Activated B cell treated with CpG ODN at 0.5 μM for 24 hours (primary cell): ENCODE data around the gene GH2. TPM values are rescaled to one million over a fixed set of nuclear protein-coding genes. Genes with fewer than 3 reads are reported as not detected.
A peak's percentile ranks its signal among the peaks of the same experiment; 100 is the strongest.
"Not testable (repeated sequence)": the region's sequence is repeated elsewhere in the genome, so short reads cannot be mapped to it uniquely, and the experiment has no call there.

Source experiments
- ATAC-seq: fragments of 200-7000 bp; cut with Tn5 transposase; one replicate; pipeline ENCODE4 v1.10.0; 2021; ENCODE audit warnings: low read depth, mild to moderate bottlenecking, moderate library complexity
- CTCF ChIA-PET: fragments of 350-600 bp; sonication (Branson Sonifier 250); formaldehyde crosslinking; loops from one replicate; lab custom pipeline; 2021; ENCODE audit warnings: antibody characterized with exemption; lab: Charles Lee
- POLR2A ChIA-PET: fragments of 350-600 bp; sonication (Branson Sonifier 250); formaldehyde crosslinking; loops from one replicate; lab custom pipeline; 2021; ENCODE audit warnings: antibody characterized with exemption; lab: Charles Lee
- DNase-seq: peaks from one replicate; pipeline ENCODE4 v3.0.0; 2022
- H3K27ac Mint-ChIP-seq: one replicate; pipeline ENCODE4 v1.8.0; 2020; ENCODE audit warnings: mixed read lengths
- H3K27me3 Mint-ChIP-seq: one replicate; pipeline ENCODE4 v1.8.0; 2021; ENCODE audit warnings: mixed read lengths
- H3K36me3 Mint-ChIP-seq: one replicate; pipeline ENCODE4 v1.8.0; 2021; ENCODE audit warnings: low read depth, mixed read lengths
- H3K4me1 Mint-ChIP-seq: one replicate; pipeline ENCODE4 v1.8.0; 2021; ENCODE audit warnings: mixed read lengths
- H3K4me3 Mint-ChIP-seq: one replicate; pipeline ENCODE4 v1.8.0; 2020; ENCODE audit warnings: mild to moderate bottlenecking, mixed read lengths
- H3K9me3 Mint-ChIP-seq: one replicate; pipeline ENCODE4 v1.8.0; 2020; ENCODE audit warnings: mixed read lengths
- CTCF ChIP-seq: fragments of 200-600 bp; IDR thresholded peaks from one replicate; pipeline ENCODE4 v1.8.0; 2022; ENCODE audit warnings: antibody characterized with exemption, mild to moderate bottlenecking
- intact Hi-C: fragments of 100-400 bp; cut with micrococcal nuclease; formaldehyde crosslinking; loops from one replicate; pipeline ENCODE4 v1.15.1; 2024
- total RNA-seq: library from RNA; stranded (reverse); gene quantifications from 2 replicates; pipeline ENCODE4 v1.2.3, GENCODE V29; 2022

The GH2 gene
- total RNA-seq, 1 donor from 2014 or later: not detected

DNA sequence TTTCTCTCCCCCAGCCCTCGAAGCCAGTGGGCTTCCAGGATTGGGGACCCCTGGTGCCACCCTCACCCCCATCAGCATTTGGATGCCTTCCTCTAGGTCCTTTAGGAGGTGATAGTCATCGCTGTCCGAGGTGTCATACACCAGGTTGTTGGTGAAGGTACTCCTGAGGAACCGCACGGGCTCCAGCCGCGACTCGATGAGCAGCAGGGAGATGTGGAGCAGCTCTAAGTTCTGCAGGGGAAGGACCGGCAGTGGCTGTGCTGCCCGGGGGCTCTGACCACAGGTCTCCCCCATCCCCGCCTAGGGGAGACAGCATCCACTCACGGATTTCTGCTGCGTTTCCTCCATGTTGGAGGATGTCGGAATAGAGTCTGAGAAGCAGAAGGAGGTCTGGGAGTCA, 28.4 kb upstream of the GH2 start:
- Mint-ChIP-seq H3K4me1 (peaks cover 36% of the 10 kb centered on the region), H3K9me3 (no peaks in the 10 kb centered on the region), H3K36me3 (no peaks in the 10 kb centered on the region), H3K27me3 (peaks cover 1% of the 10 kb centered on the region), H3K27ac (no peak overlapping the region), H3K4me3 (no peak overlapping the region)
- DNase-seq (no peak), ATAC-seq (no peak)
- intact Hi-C loops: loop anchor here (5.0 kb wide), 1 partner anchor 372 kb away; no protein-coding TSS in a partner anchor
- POLR2A ChIA-PET: interaction anchor here (0.6 to 3.1 kb wide), 2 partner anchors 109 to 236 kb away, joined by 5 to 16 read pairs; no protein-coding TSS in a partner anchor
- no peak for TF ChIP-seq CTCF
- CTCF ChIA-PET: interaction anchor here (1.4 to 12.3 kb wide), 11 partner anchors 10 to 222 kb away, joined by 3 to 116 read pairs (median 15); partner anchors contain the start of genes ERN1 and ICAM2

DNA sequence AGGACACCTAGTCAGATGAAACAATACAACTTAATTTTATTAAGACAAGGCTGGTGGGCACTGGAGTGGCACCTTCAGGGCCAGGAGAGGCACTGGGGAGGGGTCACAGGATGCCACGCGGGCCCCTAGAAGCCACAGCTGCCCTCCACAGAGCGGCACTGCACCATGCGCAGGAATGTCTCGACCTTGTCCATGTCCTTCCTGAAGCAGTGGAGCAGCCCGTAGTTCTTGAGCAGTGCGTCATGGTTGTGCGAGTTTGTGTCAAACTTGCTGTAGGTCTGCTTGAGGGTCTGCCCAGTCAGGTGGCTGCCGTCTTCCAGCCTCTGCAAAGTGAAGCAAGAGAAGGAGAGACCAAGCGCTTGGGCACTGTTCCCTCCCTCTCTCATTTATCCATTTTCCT, 27.8 kb upstream of the GH2 start:
- POLR2A ChIA-PET, H3K27ac Mint-ChIP-seq, H3K9me3 Mint-ChIP-seq, H3K36me3 Mint-ChIP-seq, DNase-seq, intact Hi-C loops, H3K4me3 Mint-ChIP-seq, H3K27me3 Mint-ChIP-seq, ATAC-seq: not testable (repeated sequence)
- peaks cover 33% of the 10 kb centered on the region for H3K4me1 Mint-ChIP-seq
- CTCF ChIA-PET: interaction anchor here (3.2 to 12.3 kb wide), 5 partner anchors 37 to 223 kb away, joined by 15 to 116 read pairs (median 70); partner anchors contain the start of genes ERN1 and ICAM2

DNA sequence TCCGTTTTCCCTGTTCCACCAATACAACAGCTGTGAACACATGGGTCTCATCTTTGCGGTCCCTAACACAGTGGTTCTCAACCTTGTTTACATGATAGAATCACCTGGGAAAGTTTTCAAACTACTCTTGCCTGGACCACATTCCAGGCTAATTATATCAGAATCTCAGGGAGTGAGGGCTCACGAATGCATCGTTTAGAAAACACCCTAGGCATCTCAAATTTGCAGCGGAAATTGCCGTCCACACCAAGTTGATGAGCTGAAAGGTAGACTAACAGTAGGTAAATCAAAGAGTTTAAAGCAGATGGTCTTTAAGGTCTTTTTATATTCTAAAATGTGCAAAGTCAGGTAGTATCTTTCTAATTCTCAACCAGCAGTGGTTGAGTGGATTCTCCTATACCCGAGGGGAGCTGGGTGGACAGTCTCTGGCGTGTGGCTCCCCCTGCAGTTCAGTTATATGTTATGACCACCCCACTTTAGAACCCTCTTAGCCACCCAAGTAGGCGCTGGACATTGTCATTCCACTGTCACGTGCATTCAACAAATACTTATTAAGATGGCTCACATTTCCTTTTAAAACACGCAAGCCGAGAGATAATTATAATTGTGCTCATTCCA, 25.5 kb upstream of the GH2 start:
- CTCF ChIA-PET: interaction anchor here (0.7 to 9.4 kb wide), 7 partner anchors 8 to 227 kb away, joined by 3 to 80 read pairs (median 3); no protein-coding TSS in a partner anchor
- peak; percentile 7 for DNase-seq
- intact Hi-C loops, H3K27me3 Mint-ChIP-seq, ATAC-seq, H3K36me3 Mint-ChIP-seq, H3K27ac Mint-ChIP-seq, H3K4me3 Mint-ChIP-seq, POLR2A ChIA-PET, H3K9me3 Mint-ChIP-seq: not testable (repeated sequence)
- peaks cover 15% of the 10 kb centered on the region for H3K4me1 Mint-ChIP-seq

- intact Hi-C loops, DNase-seq, H3K27ac Mint-ChIP-seq: not testable (repeated sequence)
Measured at GRCh38 chr17:63904796-63905195, 23.1 kb upstream of the GH2 start.

GRCh38 chr17:63903787-63904201, 22.1 kb upstream of the GH2 start:
- H3K9me3 Mint-ChIP-seq, intact Hi-C loops, H3K27me3 Mint-ChIP-seq, POLR2A ChIA-PET, H3K27ac Mint-ChIP-seq, H3K36me3 Mint-ChIP-seq, H3K4me1 Mint-ChIP-seq, H3K4me3 Mint-ChIP-seq: not testable (repeated sequence)
- DNase-seq (peak; percentile 13), ATAC-seq (peak; percentile 83)
- CTCF ChIA-PET: interaction anchor here (0.7 to 9.4 kb wide), 11 partner anchors 9 to 229 kb away, joined by 3 to 80 read pairs (median 10); no protein-coding TSS in a partner anchor

More at GRCh38 chr17:63904796-63905195, 23.1 kb upstream of the GH2 start:
- ATAC-seq, H3K36me3 Mint-ChIP-seq, H3K4me3 Mint-ChIP-seq, H3K4me1 Mint-ChIP-seq, H3K9me3 Mint-ChIP-seq, H3K27me3 Mint-ChIP-seq: not testable (repeated sequence)
- POLR2A ChIA-PET: interaction anchor here (0.7 to 1.2 kb wide), 3 partner anchors 15 to 241 kb away, joined by 3 to 4 read pairs (median 3); no protein-coding TSS in a partner anchor
- CTCF ChIA-PET: interaction anchor here (0.6 to 9.4 kb wide), 7 partner anchors 35 to 228 kb away, joined by 3 to 80 read pairs (median 5); partner anchors contain the start of gene ICAM2

DNA sequence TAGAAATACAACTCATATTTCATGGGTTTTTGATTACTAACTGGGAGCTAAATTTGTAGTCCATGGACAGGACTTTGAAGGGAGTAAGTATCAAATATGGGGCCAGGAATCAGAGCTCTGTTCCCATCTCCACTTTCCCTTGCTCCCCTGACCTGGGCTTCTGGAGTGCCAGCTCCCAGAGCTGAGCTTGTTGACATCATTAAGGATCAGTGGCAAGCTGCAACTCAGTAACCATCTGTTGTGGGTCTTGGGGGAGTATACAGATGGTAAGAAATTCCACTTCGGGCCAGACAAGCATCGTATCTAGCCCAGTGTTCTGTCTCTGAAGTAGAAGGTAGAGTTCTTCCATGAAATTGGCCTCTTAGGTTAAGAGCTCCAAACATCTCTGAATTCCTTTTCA, 20.2 kb upstream of the GH2 start:
- H3K9me3 Mint-ChIP-seq, DNase-seq, intact Hi-C loops, H3K27ac Mint-ChIP-seq, H3K4me1 Mint-ChIP-seq, ATAC-seq, H3K36me3 Mint-ChIP-seq, H3K4me3 Mint-ChIP-seq, H3K27me3 Mint-ChIP-seq: not testable (repeated sequence)
- ChIA-PET CTCF (interaction anchor here (0.6 to 9.4 kb wide), 7 partner anchors 10 to 244 kb away, joined by 3 to 80 read pairs (median 10); no protein-coding TSS in a partner anchor), POLR2A (interaction anchor here (0.6 to 1.0 kb wide), 2 partner anchors 228 to 580 kb away, joined by 4 to 7 read pairs; partner anchors contain the start of gene ERN1)

GRCh38 chr17:63898899-63899798, 17.4 kb upstream of the GH2 start:
- H3K27ac Mint-ChIP-seq, H3K27me3 Mint-ChIP-seq, H3K9me3 Mint-ChIP-seq, H3K4me3 Mint-ChIP-seq, H3K4me1 Mint-ChIP-seq, H3K36me3 Mint-ChIP-seq, intact Hi-C loops, POLR2A ChIA-PET: not testable (repeated sequence)
- CTCF ChIA-PET: interaction anchor here (1.2 to 7.2 kb wide), 2 partner anchors 234 to 235 kb away, joined by 3 to 56 read pairs; no protein-coding TSS in a partner anchor
- ATAC-seq: peak; percentile 30
- DNase-seq: peak; percentile 10

- CTCF ChIA-PET, H3K4me1 Mint-ChIP-seq, POLR2A ChIA-PET: not testable (repeated sequence)
Measured at GRCh38 chr17:63896524-63897354, 15.0 kb upstream of the GH2 start, which contains the start of gene CSH1. TSS of gene CSH1 (minus strand) at chr17:63896574. CDS start at chr17:63896511, 63 bp downstream.

GRCh38 chr17:63894821-63895220, 13.1 kb upstream of the GH2 start:
- POLR2A ChIA-PET, ATAC-seq, H3K4me1 Mint-ChIP-seq, H3K27me3 Mint-ChIP-seq, H3K36me3 Mint-ChIP-seq, intact Hi-C loops, CTCF ChIA-PET, H3K27ac Mint-ChIP-seq, H3K9me3 Mint-ChIP-seq, H3K4me3 Mint-ChIP-seq: not testable (repeated sequence)
- peak; percentile 4 for DNase-seq

More at GRCh38 chr17:63896524-63897354, 15.0 kb upstream of the GH2 start, which contains the start of gene CSH1:
- H3K4me3 Mint-ChIP-seq, H3K9me3 Mint-ChIP-seq, H3K27ac Mint-ChIP-seq, intact Hi-C loops, H3K27me3 Mint-ChIP-seq, H3K36me3 Mint-ChIP-seq: not testable (repeated sequence)
- ATAC-seq: peak; percentile 67
- DNase-seq: peak; percentile 3

GRCh38 chr17:63894021-63894420, 12.3 kb upstream of the GH2 start:
- H3K4me3 Mint-ChIP-seq, POLR2A ChIA-PET, H3K9me3 Mint-ChIP-seq, H3K27me3 Mint-ChIP-seq, H3K36me3 Mint-ChIP-seq, DNase-seq, CTCF ChIA-PET, intact Hi-C loops, H3K27ac Mint-ChIP-seq, H3K4me1 Mint-ChIP-seq, ATAC-seq: not testable (repeated sequence)
